Upper lobe of left lung (tissue), 6 donors: Measurements from ENCODE around the gene MEGF9. TPM values are rescaled to one million over a fixed set of nuclear protein-coding genes. Genes with fewer than 3 reads are reported as not detected.

ENCODE experiments used
- ATAC-seq, 2 donors: fragments of 200-7000 bp; cut with Tn5 transposase; one replicate each; pipeline ENCODE4 v1.9.1; 2022; ENCODE audit warnings: mild to moderate bottlenecking in 2 of 2, moderate library complexity in 2 of 2; ENCODE audit not compliant: low FRiP score in 2 of 2
- DNase-seq, 2 donors: peaks; one replicate each; pipeline ENCODE4 v3.0.0-alpha.2; 2019 to 2020
- H3K27ac ChIP-seq, 4 donors: fragments of 200-600 bp; sonication (generic); one replicate each; pipeline ENCODE4 v1.5.1; 2016 to 2019
- H3K27me3 ChIP-seq, 4 donors: fragments of 200-600 bp; sonication (generic); one replicate each; pipeline ENCODE4 v1.5.1; 2017 to 2019
- H3K36me3 ChIP-seq, 4 donors: fragments of 200-600 bp; sonication (generic); one replicate each; pipeline ENCODE4 v1.5.1; 2016 to 2019
- H3K4me1 ChIP-seq, 4 donors: fragments of 200-600 bp; sonication (generic); one replicate each; pipeline ENCODE4 v1.5.1; 2018 to 2019
- H3K4me3 ChIP-seq, 4 donors: fragments of 200-600 bp; sonication (generic); one replicate each; pipeline ENCODE4 v1.5.1; 2017 to 2019; ENCODE audit warnings: mild to moderate bottlenecking in 2 of 4, moderate library complexity in 1 of 4
- H3K9me3 ChIP-seq, 4 donors: fragments of 200-600 bp; sonication (generic); one replicate each; pipeline ENCODE4 v1.5.1; 2018 to 2019
- EP300 ChIP-seq, 4 donors: sonication (generic); formaldehyde crosslinking; IDR thresholded peaks; one replicate each; pipeline ENCODE4 v1.5.1; 2017; ENCODE audit warnings: antibody characterized with exemption in 4 of 4, control low read depth in 2 of 4
- POLR2A ChIP-seq, 4 donors: fragments of 450-650 bp; IDR thresholded peaks; one replicate each; pipeline ENCODE4 v1.5.1; 2016 to 2017; ENCODE audit warnings: antibody characterized with exemption in 4 of 4, mild to moderate bottlenecking in 2 of 4
- POLR2AphosphoS5 ChIP-seq, 2 donors: sonication (generic); formaldehyde crosslinking; IDR thresholded peaks; one replicate each; pipeline ENCODE4 v1.5.1; 2017; ENCODE audit warnings: antibody characterized with exemption in 2 of 2
- WGBS, 2 donors: methylation state at CpG; one replicate each; pipeline ENCODE4 v1.1.5; 2017 to 2018; 5-methylcytosine and 5-hydroxymethylcytosine counted together
- total RNA-seq, 6 donors: library from RNA; depleted of rRNA in 4 of 6; stranded (reverse); fragments of >200 nt in 4 of 6; gene quantifications; one replicate each; pipeline versions ENCODE4 v1.1.0 to v1.2.1, GENCODE V29; 2016 to 2021
- TF ChIP-seq, protein P1 (sequence below), 6 experiments: fragments of 450-650 bp in 4 of 6; fragments of 200-600 bp in 2 of 6; sonication (generic) in 2 of 6; IDR thresholded peaks; one replicate each; pipeline ENCODE4 v1.5.1; 2016 to 2019; ENCODE audit warnings: antibody characterized with exemption in 6 of 6
- donor health status: DM: no; HTN: no; CAD: no; lungs with moderate emphysema.
- donor health status: DM: no; HTN: yes; CAD: no; lungs with severe emphysema.

The MEGF9 gene
- total RNA-seq, 6 donors from 2014 or later = 30.4 to 130 (median 71.0) TPM

DNA sequence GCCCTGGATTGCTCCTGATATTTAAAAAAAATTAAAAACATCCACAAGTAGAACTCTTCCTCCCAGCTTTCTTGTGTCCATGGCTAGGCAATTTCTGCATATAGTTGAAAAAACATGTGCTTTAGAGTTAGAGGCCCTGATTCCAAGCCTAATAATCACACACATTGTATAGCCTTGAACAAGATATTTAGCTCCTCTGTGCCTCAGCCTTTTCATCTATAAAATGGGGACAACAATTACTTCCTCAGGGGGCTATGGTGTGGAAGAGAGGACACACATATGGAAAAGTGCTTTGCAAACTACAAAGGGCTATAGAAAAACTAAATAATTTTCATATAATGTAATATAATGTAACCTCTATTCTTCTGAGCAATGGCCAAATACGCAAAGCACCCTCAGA lies 111.3 kb downstream of the MEGF9 start:
- 96 to 97% methylated on average over 1 of the region's 1 CpG for WGBS, 2 donors
- TF ChIP-seq POLR2AphosphoS5 (IDR thresholded peaks at IDR 0.05) (no peak), POLR2A (IDR thresholded peaks at IDR 0.05) (no peak), EP300 (IDR thresholded peaks at IDR 0.05) (no peak)
- TF ChIP-seq, protein P1, sequence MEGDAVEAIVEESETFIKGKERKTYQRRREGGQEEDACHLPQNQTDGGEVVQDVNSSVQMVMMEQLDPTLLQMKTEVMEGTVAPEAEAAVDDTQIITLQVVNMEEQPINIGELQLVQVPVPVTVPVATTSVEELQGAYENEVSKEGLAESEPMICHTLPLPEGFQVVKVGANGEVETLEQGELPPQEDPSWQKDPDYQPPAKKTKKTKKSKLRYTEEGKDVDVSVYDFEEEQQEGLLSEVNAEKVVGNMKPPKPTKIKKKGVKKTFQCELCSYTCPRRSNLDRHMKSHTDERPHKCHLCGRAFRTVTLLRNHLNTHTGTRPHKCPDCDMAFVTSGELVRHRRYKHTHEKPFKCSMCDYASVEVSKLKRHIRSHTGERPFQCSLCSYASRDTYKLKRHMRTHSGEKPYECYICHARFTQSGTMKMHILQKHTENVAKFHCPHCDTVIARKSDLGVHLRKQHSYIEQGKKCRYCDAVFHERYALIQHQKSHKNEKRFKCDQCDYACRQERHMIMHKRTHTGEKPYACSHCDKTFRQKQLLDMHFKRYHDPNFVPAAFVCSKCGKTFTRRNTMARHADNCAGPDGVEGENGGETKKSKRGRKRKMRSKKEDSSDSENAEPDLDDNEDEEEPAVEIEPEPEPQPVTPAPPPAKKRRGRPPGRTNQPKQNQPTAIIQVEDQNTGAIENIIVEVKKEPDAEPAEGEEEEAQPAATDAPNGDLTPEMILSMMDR (IDR thresholded peaks at IDR 0.05) = no peak
- no peak for DNase-seq
- H3K36me3 ChIP-seq = peaks cover 0 to 46% (median 22%) of the 10 kb centered on the region in 4 donors
- H3K9me3 ChIP-seq = no peaks in the 10 kb centered on the region
- ATAC-seq = no peak
- H3K4me1 ChIP-seq = no peaks in the 10 kb centered on the region
- no peak overlapping the region for H3K4me3 ChIP-seq
- no peaks in the 10 kb centered on the region for H3K27me3 ChIP-seq
- no peak overlapping the region for H3K27ac ChIP-seq

DNA sequence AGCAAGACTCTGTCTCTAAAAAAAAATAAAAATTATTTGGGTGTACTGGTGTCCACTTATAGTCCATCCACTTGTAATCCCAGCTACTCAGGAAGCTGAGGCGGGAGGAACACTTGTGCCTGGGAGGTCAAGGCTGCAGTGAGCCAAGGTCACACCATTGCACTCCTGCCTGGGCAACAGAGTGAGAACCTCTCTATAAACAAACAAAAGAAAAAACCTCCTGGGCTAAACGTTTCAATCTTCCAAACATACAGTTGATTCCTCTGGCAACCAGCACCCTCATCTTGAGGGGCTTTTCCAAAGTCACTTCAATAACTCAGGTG lies 120.4 kb downstream of the MEGF9 start:
- DNase-seq (no peak), ATAC-seq (no peak)
- Histone ChIP-seq H3K4me1 (no peaks in the 10 kb centered on the region), H3K4me3 (no peak overlapping the region), H3K27me3 (no peaks in the 10 kb centered on the region), H3K9me3 (no peaks in the 10 kb centered on the region), H3K27ac (no peak overlapping the region), H3K36me3 (no peaks in the 10 kb centered on the region)
- WGBS, 2 donors = 24 to 27% methylated on average over 2 of the region's 2 CpGs
- TF ChIP-seq POLR2AphosphoS5 (IDR thresholded peaks at IDR 0.05) = no peak

DNA sequence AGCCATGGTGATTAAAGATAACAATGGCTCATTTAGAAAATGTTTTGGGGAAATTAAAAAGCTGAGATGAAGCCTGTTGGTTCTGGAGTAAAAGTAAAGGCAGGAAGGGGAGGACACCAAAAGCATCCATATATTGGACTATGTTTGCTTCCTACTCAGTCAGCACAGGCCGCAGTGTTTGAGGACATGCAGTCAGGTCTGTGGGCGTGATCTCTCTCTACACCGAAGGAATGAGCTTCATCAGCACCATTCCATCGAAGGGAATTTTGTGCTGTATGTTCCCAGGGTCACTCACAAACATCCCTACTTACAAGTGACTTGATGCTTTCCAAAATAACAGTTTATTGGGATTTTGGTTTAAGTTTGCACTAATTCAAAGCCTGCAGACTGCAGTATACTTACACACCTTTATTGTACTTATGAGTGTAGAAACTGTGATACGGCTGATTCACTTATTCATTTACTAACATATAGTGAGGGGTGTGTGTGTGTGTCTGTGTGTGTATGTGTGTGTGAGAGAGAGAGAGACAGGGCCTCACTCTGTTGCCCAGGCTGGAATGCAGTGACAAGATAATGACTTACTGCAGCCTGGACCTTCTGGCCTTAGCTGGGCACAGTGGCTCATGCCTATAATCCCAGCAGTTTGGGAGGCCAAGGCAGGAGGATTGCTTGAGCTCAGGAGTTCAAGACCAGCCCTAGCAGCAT lies 120.9 kb downstream of the MEGF9 start:
- ATAC-seq (no peak), DNase-seq (no peak)
- H3K27me3 ChIP-seq = no peaks in the 10 kb centered on the region
- no peaks in the 10 kb centered on the region for H3K9me3 ChIP-seq
- no peak overlapping the region for H3K27ac ChIP-seq
- TF ChIP-seq POLR2A (IDR thresholded peaks at IDR 0.05) (no peak), POLR2AphosphoS5 (IDR thresholded peaks at IDR 0.05) (no peak), EP300 (IDR thresholded peaks at IDR 0.05) (no peak)
- TF ChIP-seq, protein P1 (IDR thresholded peaks at IDR 0.05) = no peak
- 93% methylated on average over 5 of the region's 5 CpGs for WGBS, 2 donors
- no peak overlapping the region for H3K4me3 ChIP-seq
- no peaks in the 10 kb centered on the region for H3K36me3 ChIP-seq
- no peaks in the 10 kb centered on the region for H3K4me1 ChIP-seq

DNA sequence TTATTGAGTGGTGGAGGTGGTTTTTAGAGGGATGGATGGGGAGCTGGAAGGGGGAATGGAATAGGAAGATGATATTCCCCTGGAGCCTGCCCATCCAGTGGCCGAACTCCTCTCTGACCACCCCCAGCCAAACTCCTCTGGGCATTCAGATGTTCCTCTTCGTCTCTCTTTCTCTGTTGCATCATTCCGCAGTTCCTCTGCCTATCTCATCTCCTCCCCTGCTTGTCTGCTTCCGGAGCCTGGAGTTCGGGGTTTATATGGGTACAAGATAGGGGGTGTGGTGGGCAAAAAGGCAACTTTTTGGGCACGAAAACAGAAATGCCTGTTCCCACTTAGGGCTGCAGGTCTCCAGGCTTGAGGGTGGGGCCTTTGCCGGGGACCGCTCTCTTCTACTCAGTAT lies 122.1 kb downstream of the MEGF9 start:
- ATAC-seq = no peak

DNA sequence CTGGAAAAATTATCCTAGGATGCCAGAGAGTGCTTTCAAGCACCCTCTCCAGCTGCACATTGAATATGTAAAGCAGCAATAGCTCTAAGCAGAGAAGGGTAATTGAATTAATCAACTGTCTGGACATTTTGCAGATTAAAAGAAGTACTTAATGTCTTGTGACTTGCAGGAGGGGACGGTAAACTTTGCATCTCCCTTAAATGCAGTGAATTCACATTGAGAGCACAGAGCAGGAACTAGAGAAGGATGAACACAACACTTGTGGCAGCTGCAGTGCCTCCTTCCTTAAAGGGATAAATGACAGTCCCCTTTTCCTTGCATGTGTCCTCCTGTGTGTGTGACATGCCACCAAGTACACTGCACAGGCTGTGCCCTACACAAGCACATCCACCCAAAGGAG lies 126.9 kb downstream of the MEGF9 start:
- no peak overlapping the region for H3K4me3 ChIP-seq
- H3K36me3 ChIP-seq = no peaks in the 10 kb centered on the region
- DNase-seq (no peak), ATAC-seq (no peak)
- H3K27ac ChIP-seq = no peak overlapping the region
- TF ChIP-seq EP300 (IDR thresholded peaks at IDR 0.05) (no peak), POLR2AphosphoS5 (IDR thresholded peaks at IDR 0.05) (no peak), POLR2A (IDR thresholded peaks at IDR 0.05) (no peak)
- TF ChIP-seq, protein P1 (IDR thresholded peaks at IDR 0.05) = no peak
- H3K27me3 ChIP-seq = no peaks in the 10 kb centered on the region
- no peaks in the 10 kb centered on the region for H3K9me3 ChIP-seq
- WGBS, 2 donors = 10 to 36% methylated on average over 1 of the region's 1 CpG
- H3K4me1 ChIP-seq = no peaks in the 10 kb centered on the region

More for the DNA sequence above, 122.1 kb downstream of the MEGF9 start:
- TF ChIP-seq, protein P1 (IDR thresholded peaks at IDR 0.05) = no peak
- TF ChIP-seq POLR2AphosphoS5 (IDR thresholded peaks at IDR 0.05) = no peak
- no peak for TF ChIP-seq EP300 (IDR thresholded peaks at IDR 0.05)
- no peak for TF ChIP-seq POLR2A (IDR thresholded peaks at IDR 0.05)
- DNase-seq = no peak
- no peaks in the 10 kb centered on the region for H3K27me3 ChIP-seq
- no peaks in the 10 kb centered on the region for H3K36me3 ChIP-seq
- H3K27ac ChIP-seq = no peak overlapping the region
- no peak overlapping the region for H3K4me3 ChIP-seq
- no peaks in the 10 kb centered on the region for H3K4me1 ChIP-seq
- WGBS, 2 donors = 81 to 90% methylated on average over 8 of the region's 8 CpGs
- H3K9me3 ChIP-seq = no peaks in the 10 kb centered on the region
